Eye (tissue), 1 donor: ENCODE data around the gene LRRC59.

Experiments
- DNase-seq: peaks from one replicate; pipeline ENCODE4 v3.0.0-alpha.2; 2015

LRRC59 gene

GRCh38 chr17:50360486-50361115, 36.7 kb downstream of the LRRC59 start:
- no peak for DNase-seq

GRCh38 chr17:50359998-50360461, 37.3 kb downstream of the LRRC59 start:
- DNase-seq: no peak

GRCh38 chr17:50359005-50359699, 38.2 kb downstream of the LRRC59 start:
- DNase-seq: no peak

GRCh38 chr17:50358177-50358576, 39.1 kb downstream of the LRRC59 start:
- no peak for DNase-seq

- DNase-seq: no peak
Observed at GRCh38 chr17:50356892-50357510, 40.3 kb downstream of the LRRC59 start.

- no peak for DNase-seq
Observed at GRCh38 chr17:50356418-50356817, 40.9 kb downstream of the LRRC59 start.

- DNase-seq: no peak
Observed at GRCh38 chr17:50355701-50356341, 41.5 kb downstream of the LRRC59 start.

- no peak for DNase-seq
Observed at GRCh38 chr17:50355336-50355700, 42.0 kb downstream of the LRRC59 start.

GRCh38 chr17:50354776-50355175, 42.5 kb downstream of the LRRC59 start:
- no peak for DNase-seq

GRCh38 chr17:50354198-50354597, 43.1 kb downstream of the LRRC59 start:
- DNase-seq: no peak

- DNase-seq: no peak
Observed at GRCh38 chr17:50353600-50354195, 43.6 kb downstream of the LRRC59 start.

- DNase-seq: no peak
Observed at GRCh38 chr17:50352693-50353599, 44.4 kb downstream of the LRRC59 start.

GRCh38 chr17:50352072-50352692, 45.1 kb downstream of the LRRC59 start:
- DNase-seq: no peak

GRCh38 chr17:50350733-50351132, 46.6 kb downstream of the LRRC59 start:
- DNase-seq: no peak

- no peak for DNase-seq
Observed at GRCh38 chr17:50349243-50349600, 48.1 kb downstream of the LRRC59 start.

GRCh38 chr17:50348522-50349242, 48.6 kb downstream of the LRRC59 start:
- DNase-seq: no peak

GRCh38 chr17:50347894-50348291, 49.4 kb downstream of the LRRC59 start:
- DNase-seq: no peak

- no peak for DNase-seq
Observed at GRCh38 chr17:50347117-50347893, 50.0 kb downstream of the LRRC59 start.

- DNase-seq: no peak
Observed at GRCh38 chr17:50346313-50347116, 50.8 kb downstream of the LRRC59 start.
